WERI-Rb-1 (cell line): ENCODE measurements around the gene MPO.

Experiments used
- DNase-seq: peaks from one replicate; pipeline ENCODE4 v3.0.0-alpha.2; 2020
- H3K27ac ChIP-seq: fragments of 250-450 bp; sonication (Bioruptor Pico); 2 replicates; pipeline ENCODE4 v1.5.1; 2020; ENCODE audit warnings: mild to moderate bottlenecking, moderate library complexity
- H3K27me3 ChIP-seq: fragments of 250-450 bp; sonication (Bioruptor Pico); 2 replicates; pipeline ENCODE4 v1.5.1; 2021; ENCODE audit warnings: mild to moderate bottlenecking, low read depth, moderate library complexity; ENCODE audit not compliant: insufficient read depth, severe bottlenecking
- H3K36me3 ChIP-seq: fragments of 250-450 bp; sonication (Bioruptor Pico); 2 replicates; pipeline ENCODE4 v1.5.1; 2020; ENCODE audit warnings: mild to moderate bottlenecking, moderate library complexity
- H3K4me3 ChIP-seq: 2 replicates; pipeline ENCODE4 v1.5.1; 2011; ENCODE audit warnings: low read depth, mild to moderate bottlenecking, control low read depth, low read length
- H3K9me3 ChIP-seq: fragments of 250-450 bp; sonication (Bioruptor Pico); 2 replicates; pipeline ENCODE4 v1.5.1; 2021; ENCODE audit warnings: mild to moderate bottlenecking, moderate library complexity; ENCODE audit not compliant: severe bottlenecking
- CTCF ChIP-seq: IDR thresholded peaks from 2 replicates; pipeline ENCODE4 v1.5.1; 2011; ENCODE audit warnings: low read depth, mild to moderate bottlenecking, control low read depth, inconsistent platforms, low read length

The MPO gene

GRCh38 chr17:58304750-58305486, 24.2 kb upstream of the MPO start:
- Histone ChIP-seq H3K9me3 (no peaks in the 10 kb centered on the region), H3K27me3 (no peaks in the 10 kb centered on the region), H3K36me3 (peaks cover 30% of the 10 kb centered on the region), H3K4me3 (no peak overlapping the region), H3K27ac (peak overlapping the region; percentile 67)
- DNase-seq: no peak
- TF ChIP-seq CTCF: no peak

- H3K9me3 ChIP-seq: no peaks in the 10 kb centered on the region
- H3K27me3 ChIP-seq: no peaks in the 10 kb centered on the region
- TF ChIP-seq CTCF: peak; percentile 98
- DNase-seq: peak; percentile 83
- peaks cover 27% of the 10 kb centered on the region for H3K36me3 ChIP-seq
- no peak overlapping the region for H3K4me3 ChIP-seq
- peak overlapping the region; percentile 67 for H3K27ac ChIP-seq
Observed at GRCh38 chr17:58303971-58304749, 23.4 kb upstream of the MPO start.

GRCh38 chr17:58302919-58303585, 22.3 kb upstream of the MPO start:
- Histone ChIP-seq H3K9me3 (no peaks in the 10 kb centered on the region), H3K36me3 (peaks cover 18% of the 10 kb centered on the region), H3K27ac (no peak overlapping the region), H3K27me3 (no peaks in the 10 kb centered on the region), H3K4me3 (no peak overlapping the region)
- DNase-seq: no peak
- no peak for TF ChIP-seq CTCF

GRCh38 chr17:58302171-58302918, 21.6 kb upstream of the MPO start:
- Histone ChIP-seq H3K9me3 (no peaks in the 10 kb centered on the region), H3K27ac (no peak overlapping the region), H3K36me3 (peaks cover 11% of the 10 kb centered on the region), H3K4me3 (no peak overlapping the region), H3K27me3 (no peaks in the 10 kb centered on the region)
- TF ChIP-seq CTCF: no peak
- no peak for DNase-seq

- H3K9me3 ChIP-seq: no peaks in the 10 kb centered on the region
- no peaks in the 10 kb centered on the region for H3K27me3 ChIP-seq
- no peak overlapping the region for H3K27ac ChIP-seq
- no peak overlapping the region for H3K4me3 ChIP-seq
- DNase-seq: no peak
- H3K36me3 ChIP-seq: peaks cover 6% of the 10 kb centered on the region
- TF ChIP-seq CTCF: no peak
Observed at GRCh38 chr17:58301504-58302150, 20.9 kb upstream of the MPO start.
